Right lung (tissue), 5 donors: ENCODE data around the gene ROBO1. TPM values are rescaled to one million over a fixed set of nuclear protein-coding genes. Genes with fewer than 3 reads are reported as not detected.

Experiments used
- DNase-seq, 2 donors: peaks; one replicate each; pipeline ENCODE4 v3.0.0-alpha.2; 2013
- polyA plus RNA-seq, 5 donors: library from polyadenylated mRNA; unstranded; fragments of 120-200 nt; gene quantifications; one replicate each; pipeline versions ENCODE4 v1.2.1 to v1.2.3, GENCODE V29; 2013; ENCODE audit warnings: inconsistent platforms in 1 of 5, low replicate concordance in 1 of 5; ENCODE audit not compliant: insufficient read length in 5 of 5, insufficient read depth in 1 of 5

Gene ROBO1
- polyA plus RNA-seq, 5 donors, result 63.3 to 139 (median 102) TPM

GRCh38 chr3:79672075-79672474 is 95.7 kb downstream of the ROBO1 start:
- no peak for DNase-seq

- no peak for DNase-seq
Observed at GRCh38 chr3:79670178-79670577, 97.6 kb downstream of the ROBO1 start.

- no peak for DNase-seq
Observed at GRCh38 chr3:79664455-79664854, 103.3 kb downstream of the ROBO1 start.

- DNase-seq, result no peak
Observed at GRCh38 chr3:79661896-79662295, 105.9 kb downstream of the ROBO1 start.

- no peak for DNase-seq
Observed at GRCh38 chr3:79657076-79657475, 110.7 kb downstream of the ROBO1 start.

- no peak for DNase-seq
Observed at GRCh38 chr3:79654019-79654418, 113.8 kb downstream of the ROBO1 start.

GRCh38 chr3:79653266-79653830 is 114.5 kb downstream of the ROBO1 start:
- no peak for DNase-seq

- DNase-seq, result no peak
Observed at GRCh38 chr3:79651536-79652065, 116.2 kb downstream of the ROBO1 start.

- no peak for DNase-seq
Observed at GRCh38 chr3:79639855-79640254, 127.9 kb downstream of the ROBO1 start.

- no peak for DNase-seq
Observed at GRCh38 chr3:79636372-79636771, 131.4 kb downstream of the ROBO1 start.

- DNase-seq, result no peak
Observed at GRCh38 chr3:79632842-79633241, 135.0 kb downstream of the ROBO1 start.

GRCh38 chr3:79618883-79619282 is 148.9 kb downstream of the ROBO1 start:
- DNase-seq, result no peak

- no peak for DNase-seq
Observed at GRCh38 chr3:79606414-79606813, 161.4 kb downstream of the ROBO1 start.

- no peak for DNase-seq
Observed at GRCh38 chr3:79604681-79605080, 163.1 kb downstream of the ROBO1 start.

- DNase-seq, result no peak
Observed at GRCh38 chr3:79602385-79602784, 165.4 kb downstream of the ROBO1 start.

GRCh38 chr3:79598594-79598993 is 169.2 kb downstream of the ROBO1 start:
- DNase-seq, result peak; percentile 9 to 18

- DNase-seq, result peak; percentile 8 to 12
Observed at GRCh38 chr3:79597709-79598108, 170.1 kb downstream of the ROBO1 start.

GRCh38 chr3:79587150-79587549 is 180.6 kb downstream of the ROBO1 start:
- DNase-seq, result no peak

GRCh38 chr3:79586232-79586631 is 181.6 kb downstream of the ROBO1 start:
- DNase-seq, result no peak

- no peak for DNase-seq
Observed at GRCh38 chr3:79572930-79573329, 194.9 kb downstream of the ROBO1 start.

GRCh38 chr3:79568938-79569337 is 198.9 kb downstream of the ROBO1 start:
- DNase-seq, result no peak

- DNase-seq, result no peak
Observed at GRCh38 chr3:79564192-79564591, 203.6 kb downstream of the ROBO1 start.

- no peak for DNase-seq
Observed at GRCh38 chr3:79560698-79561097, 207.1 kb downstream of the ROBO1 start.

GRCh38 chr3:79558943-79559342 is 208.9 kb downstream of the ROBO1 start:
- no peak for DNase-seq
